ENCODE measurements around the gene AOPEP.

DNA sequence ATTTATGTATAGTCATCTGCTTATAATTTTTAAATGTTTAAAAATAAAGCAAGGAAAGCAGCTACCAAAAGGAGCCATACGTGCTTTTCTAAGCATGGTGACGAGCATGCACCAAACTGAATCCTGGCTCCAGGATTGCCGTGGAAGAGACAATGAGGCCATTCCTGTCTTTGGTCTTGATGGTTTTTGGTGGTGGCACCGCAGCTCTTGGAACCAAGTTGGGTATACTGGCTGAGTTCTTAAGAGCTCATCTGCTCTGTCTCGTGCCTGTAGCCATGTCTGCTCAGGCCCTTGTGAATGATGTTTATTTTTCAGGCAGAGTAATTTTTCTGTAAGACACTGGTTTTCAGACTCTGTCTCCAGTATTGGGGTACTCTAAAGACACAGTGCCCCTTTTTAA, 345.0 kb downstream of the AOPEP start:
- TF ChIP-seq SMARCA4 (IDR thresholded peaks at IDR 0.05) (no peak), RBM22 (IDR thresholded peaks at IDR 0.05; ENCODE audit: low read depth, low read length, poor library complexity, severe bottlenecking) (no peak), MEF2A (IDR thresholded peaks at IDR 0.05; ENCODE audit: control insufficient read depth, low read depth, low read length) (no peak), POLR2A (conservative IDR thresholded peaks at IDR 0.05) (no peak), BCOR (IDR thresholded peaks at IDR 0.05) (no peak)
- TF ChIP-seq, protein P1, sequence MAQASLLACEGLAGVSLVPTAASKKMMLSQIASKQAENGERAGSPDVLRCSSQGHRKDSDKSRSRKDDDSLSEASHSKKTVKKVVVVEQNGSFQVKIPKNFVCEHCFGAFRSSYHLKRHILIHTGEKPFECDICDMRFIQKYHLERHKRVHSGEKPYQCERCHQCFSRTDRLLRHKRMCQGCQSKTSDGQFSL (CRISPR knock-in tag; IDR thresholded peaks at IDR 0.05), result no peak
- TF ChIP-seq, protein P1 (tag; IDR thresholded peaks at IDR 0.05), result no peak
- TF ChIP-seq, protein P2, sequence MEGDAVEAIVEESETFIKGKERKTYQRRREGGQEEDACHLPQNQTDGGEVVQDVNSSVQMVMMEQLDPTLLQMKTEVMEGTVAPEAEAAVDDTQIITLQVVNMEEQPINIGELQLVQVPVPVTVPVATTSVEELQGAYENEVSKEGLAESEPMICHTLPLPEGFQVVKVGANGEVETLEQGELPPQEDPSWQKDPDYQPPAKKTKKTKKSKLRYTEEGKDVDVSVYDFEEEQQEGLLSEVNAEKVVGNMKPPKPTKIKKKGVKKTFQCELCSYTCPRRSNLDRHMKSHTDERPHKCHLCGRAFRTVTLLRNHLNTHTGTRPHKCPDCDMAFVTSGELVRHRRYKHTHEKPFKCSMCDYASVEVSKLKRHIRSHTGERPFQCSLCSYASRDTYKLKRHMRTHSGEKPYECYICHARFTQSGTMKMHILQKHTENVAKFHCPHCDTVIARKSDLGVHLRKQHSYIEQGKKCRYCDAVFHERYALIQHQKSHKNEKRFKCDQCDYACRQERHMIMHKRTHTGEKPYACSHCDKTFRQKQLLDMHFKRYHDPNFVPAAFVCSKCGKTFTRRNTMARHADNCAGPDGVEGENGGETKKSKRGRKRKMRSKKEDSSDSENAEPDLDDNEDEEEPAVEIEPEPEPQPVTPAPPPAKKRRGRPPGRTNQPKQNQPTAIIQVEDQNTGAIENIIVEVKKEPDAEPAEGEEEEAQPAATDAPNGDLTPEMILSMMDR (IDR thresholded peaks at IDR 0.05 in 2 of 3, conservative IDR thresholded peaks at IDR 0.05 in 1 of 3; ENCODE audit: insufficient read depth in 2 of 3, low read depth in 1 of 3, low read length in 3 of 3), result no peak
- TF ChIP-seq, protein P3, sequence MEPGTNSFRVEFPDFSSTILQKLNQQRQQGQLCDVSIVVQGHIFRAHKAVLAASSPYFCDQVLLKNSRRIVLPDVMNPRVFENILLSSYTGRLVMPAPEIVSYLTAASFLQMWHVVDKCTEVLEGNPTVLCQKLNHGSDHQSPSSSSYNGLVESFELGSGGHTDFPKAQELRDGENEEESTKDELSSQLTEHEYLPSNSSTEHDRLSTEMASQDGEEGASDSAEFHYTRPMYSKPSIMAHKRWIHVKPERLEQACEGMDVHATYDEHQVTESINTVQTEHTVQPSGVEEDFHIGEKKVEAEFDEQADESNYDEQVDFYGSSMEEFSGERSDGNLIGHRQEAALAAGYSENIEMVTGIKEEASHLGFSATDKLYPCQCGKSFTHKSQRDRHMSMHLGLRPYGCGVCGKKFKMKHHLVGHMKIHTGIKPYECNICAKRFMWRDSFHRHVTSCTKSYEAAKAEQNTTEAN (CRISPR knock-in tag; IDR thresholded peaks at IDR 0.05), result no peak
- TF ChIP-seq, protein P4, sequence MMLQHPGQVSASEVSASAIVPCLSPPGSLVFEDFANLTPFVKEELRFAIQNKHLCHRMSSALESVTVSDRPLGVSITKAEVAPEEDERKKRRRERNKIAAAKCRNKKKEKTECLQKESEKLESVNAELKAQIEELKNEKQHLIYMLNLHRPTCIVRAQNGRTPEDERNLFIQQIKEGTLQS (IDR thresholded peaks at IDR 0.05), result no peak
- TF ChIP-seq, protein P4 (CRISPR knock-in tag; conservative IDR thresholded peaks at IDR 0.05), result no peak
- TF ChIP-seq, protein P5, sequence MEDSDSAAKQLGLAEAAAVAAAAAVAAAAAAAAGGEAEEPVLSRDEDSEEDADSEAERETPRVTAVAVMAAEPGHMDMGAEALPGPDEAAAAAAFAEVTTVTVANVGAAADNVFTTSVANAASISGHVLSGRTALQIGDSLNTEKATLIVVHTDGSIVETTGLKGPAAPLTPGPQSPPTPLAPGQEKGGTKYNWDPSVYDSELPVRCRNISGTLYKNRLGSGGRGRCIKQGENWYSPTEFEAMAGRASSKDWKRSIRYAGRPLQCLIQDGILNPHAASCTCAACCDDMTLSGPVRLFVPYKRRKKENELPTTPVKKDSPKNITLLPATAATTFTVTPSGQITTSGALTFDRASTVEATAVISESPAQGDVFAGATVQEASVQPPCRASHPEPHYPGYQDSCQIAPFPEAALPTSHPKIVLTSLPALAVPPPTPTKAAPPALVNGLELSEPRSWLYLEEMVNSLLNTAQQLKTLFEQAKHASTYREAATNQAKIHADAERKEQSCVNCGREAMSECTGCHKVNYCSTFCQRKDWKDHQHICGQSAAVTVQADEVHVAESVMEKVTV (CRISPR knock-in tag; IDR thresholded peaks at IDR 0.05), result no peak

Data from K562 (cell line).